IMR-90 (cell line): ENCODE data around the gene MAP2K6. TPM values are rescaled to one million over a fixed set of nuclear protein-coding genes. Genes with fewer than 3 reads are reported as not detected.
A peak's percentile ranks its signal among the peaks of the same experiment; 100 is the strongest.

Experiments used
- ATAC-seq: fragments of 200-7000 bp; cut with Tn5 transposase; 2 replicates; pipeline ENCODE4 v1.9.1; 2020; ENCODE audit warnings: low read depth, mild to moderate bottlenecking, moderate library complexity
- BruUV-seq: library from RNA; stranded (reverse); fragments of 400-500 nt; replicated peaks from 2 replicates; lab custom pipeline; 2021; lab: Mats Ljungman, UMichigan
- CTCF ChIA-PET: fragments of 300-600 bp; formaldehyde crosslinking; extraction: SDS; loops from one replicate; lab custom pipeline; 2021; ENCODE audit warnings: antibody characterized with exemption; lab: Yijun Ruan, JAX
- POLR2A ChIA-PET: fragments of 300-600 bp; sonication (Branson Sonifier 250); formaldehyde crosslinking; loops from one replicate; lab custom pipeline; 2022; ENCODE audit warnings: antibody characterized with exemption; ENCODE audit not compliant: unreplicated experiment; lab: Charles Lee
- DNase-seq: peaks from one replicate; pipeline ENCODE4 v3.0.0; 2013
- H2AFZ ChIP-seq: replicated peaks from 2 replicates; pipeline ENCODE3; 2013; ENCODE audit warnings: low read length, mild to moderate bottlenecking; ENCODE audit not compliant: poor library complexity
- H2AK5ac ChIP-seq: 2 replicates; pipeline ENCODE4 v1.6.1; 2013; ENCODE audit warnings: low read depth, low read length, inconsistent platforms
- H2AK9ac ChIP-seq: replicated peaks from 2 replicates; pipeline ENCODE3; 2013; ENCODE audit warnings: mild to moderate bottlenecking, low read depth, low read length, moderate library complexity; ENCODE audit not compliant: poor library complexity
- H2BK120ac ChIP-seq: 2 replicates; pipeline ENCODE4 v1.6.1; 2013; ENCODE audit warnings: low read depth, low read length, inconsistent platforms
- H2BK15ac ChIP-seq: 3 replicates; pipeline ENCODE4 v1.6.1; 2013; ENCODE audit warnings: low read depth, low read length, inconsistent platforms
- H2BK20ac ChIP-seq: 2 replicates; pipeline ENCODE4 v1.6.1; 2013; ENCODE audit warnings: low read depth, mild to moderate bottlenecking, inconsistent platforms, low read length, moderate library complexity
- H2BK5ac ChIP-seq: 2 replicates; pipeline ENCODE4 v1.6.1; 2013; ENCODE audit warnings: mild to moderate bottlenecking, low read depth, low read length, inconsistent platforms; ENCODE audit not compliant: poor library complexity, severe bottlenecking
- H3K14ac ChIP-seq: replicated peaks from 2 replicates; pipeline ENCODE4 v1.6.1; 2013; ENCODE audit warnings: low read depth, low read length, inconsistent platforms
- H3K18ac ChIP-seq: 2 replicates; pipeline ENCODE4 v1.6.1; 2013; ENCODE audit warnings: low read depth, low read length, control low read depth
- H3K23ac ChIP-seq: 2 replicates; pipeline ENCODE4 v1.6.1; 2013; ENCODE audit warnings: low read depth, low read length, inconsistent platforms
- H3K27ac ChIP-seq: 2 replicates; pipeline ENCODE4 v1.5.1; 2013; ENCODE audit warnings: mild to moderate bottlenecking, control low read depth, low read length; ENCODE audit not compliant: insufficient read depth
- H3K27me3 ChIP-seq: 2 replicates; pipeline ENCODE4 v1.6.1; 2013; ENCODE audit warnings: low read length; ENCODE audit not compliant: control insufficient read depth, insufficient read depth
- H3K36me3 ChIP-seq: 2 replicates; pipeline ENCODE4 v1.6.1; 2013; ENCODE audit warnings: low read length, mixed read lengths; ENCODE audit not compliant: control insufficient read depth, insufficient read depth
- H3K4ac ChIP-seq: 2 replicates; pipeline ENCODE4 v1.6.1; 2013; ENCODE audit warnings: low read depth, low read length, inconsistent platforms
- H3K4me1 ChIP-seq: 2 replicates; pipeline ENCODE4 v1.6.1; 2013; ENCODE audit warnings: low read length, mixed read lengths; ENCODE audit not compliant: control insufficient read depth, insufficient read depth
- H3K4me2 ChIP-seq: 2 replicates; pipeline ENCODE4 v1.6.1; 2013; ENCODE audit warnings: low read depth, mild to moderate bottlenecking, control low read depth, low read length, moderate library complexity
- H3K4me3 ChIP-seq: 2 replicates; pipeline ENCODE4 v1.5.1; 2013; ENCODE audit warnings: low read depth, mild to moderate bottlenecking, control low read depth, low read length, moderate library complexity; ENCODE audit not compliant: insufficient read depth
- H3K56ac ChIP-seq: 2 replicates; pipeline ENCODE4 v1.6.1; 2013; ENCODE audit warnings: low read length, inconsistent platforms; ENCODE audit not compliant: insufficient read depth; ENCODE audit errors: extremely low read depth
- H3K79me1 ChIP-seq, 2 experiments: 2 replicates each; pipeline ENCODE4 v1.6.1; 2013; ENCODE audit warnings: low read length in 2 of 2, inconsistent platforms in 1 of 2, low read depth in 1 of 2
- H3K9ac ChIP-seq: 2 replicates; pipeline ENCODE4 v1.6.1; 2013; ENCODE audit warnings: low read depth, low read length, control low read depth
- H3K9me1 ChIP-seq: 2 replicates; pipeline ENCODE4 v1.6.1; 2013; ENCODE audit warnings: low read length, inconsistent platforms; ENCODE audit not compliant: insufficient read depth
- H3K9me3 ChIP-seq: 2 replicates; pipeline ENCODE4 v1.6.1; 2013; ENCODE audit warnings: low read length; ENCODE audit not compliant: control insufficient read depth, insufficient read depth
- H4K20me1 ChIP-seq: 2 replicates; pipeline ENCODE4 v1.6.1; 2013; ENCODE audit warnings: low read length, inconsistent platforms; ENCODE audit not compliant: insufficient read depth
- H4K5ac ChIP-seq: 2 replicates; pipeline ENCODE4 v1.6.1; 2013; ENCODE audit warnings: mild to moderate bottlenecking, low read depth, low read length, control low read depth
- H4K8ac ChIP-seq, 2 experiments: 2 replicates each; pipeline ENCODE4 v1.6.1; 2013; ENCODE audit warnings: low read depth in 2 of 2, low read length in 2 of 2, control low read depth in 1 of 2, inconsistent platforms in 1 of 2
- H4K91ac ChIP-seq: 2 replicates; pipeline ENCODE4 v1.6.1; 2013; ENCODE audit warnings: low read depth, low read length, inconsistent platforms; ENCODE audit not compliant: insufficient read depth
- BHLHE40 ChIP-seq: fragments of 150-350 bp; IDR thresholded peaks from 2 replicates; pipeline ENCODE4 v1.6.1; 2016; ENCODE audit warnings: mild to moderate bottlenecking, low read depth, low read length
- CEBPB ChIP-seq: IDR thresholded peaks from 2 replicates; pipeline ENCODE4 v1.6.1; 2012; ENCODE audit warnings: low read depth, low read length, improper control_type of control experiment
- CHD1 ChIP-seq: IDR thresholded peaks from 2 replicates; pipeline ENCODE4 v1.6.1; 2012; ENCODE audit warnings: low read depth, low read length, improper control_type of control experiment
- FOS ChIP-seq: fragments of 150-350 bp; IDR thresholded peaks from 2 replicates; pipeline ENCODE4 v1.6.1; 2016; ENCODE audit warnings: low read depth, low read length
- MAFK ChIP-seq: IDR thresholded peaks from 2 replicates; pipeline ENCODE4 v1.6.1; 2012; ENCODE audit warnings: low read depth, low read length, improper control_type of control experiment
- MAZ ChIP-seq: IDR thresholded peaks from 2 replicates; pipeline ENCODE4 v1.6.1; 2012; ENCODE audit warnings: low read depth, mild to moderate bottlenecking, low read length, improper control_type of control experiment, moderate library complexity, borderline replicate concordance
- MXI1 ChIP-seq: IDR thresholded peaks from 2 replicates; pipeline ENCODE4 v1.6.1; 2012; ENCODE audit warnings: low read depth, mild to moderate bottlenecking, low read length, moderate library complexity, borderline replicate concordance
- NFE2L2 ChIP-seq: fragments of 150-350 bp; IDR thresholded peaks from 2 replicates; pipeline ENCODE4 v1.6.1; 2016; ENCODE audit warnings: low read depth, mild to moderate bottlenecking, low read length
- POLR2A ChIP-seq: IDR thresholded peaks from 2 replicates; pipeline ENCODE4 v1.6.1; 2012; ENCODE audit warnings: mild to moderate bottlenecking, low read depth, low read length
- RAD21 ChIP-seq: IDR thresholded peaks from 2 replicates; pipeline ENCODE4 v1.6.1; 2012; ENCODE audit warnings: low read length, improper control_type of control experiment
- RCOR1 ChIP-seq: IDR thresholded peaks from 2 replicates; pipeline ENCODE4 v1.6.1; 2012; ENCODE audit warnings: mild to moderate bottlenecking, low read length, improper control_type of control experiment; ENCODE audit not compliant: insufficient replicate concordance
- RFX5 ChIP-seq: IDR thresholded peaks from 2 replicates; pipeline ENCODE4 v1.8.0; 2012; ENCODE audit warnings: low read depth, mild to moderate bottlenecking, low read length, moderate library complexity
- SMC3 ChIP-seq: fragments of 150-350 bp; IDR thresholded peaks from 2 replicates; pipeline ENCODE4 v1.6.1; 2016; ENCODE audit warnings: low read depth, mild to moderate bottlenecking, antibody characterized with exemption, low read length, moderate library complexity
- WGBS, 2 experiments: methylation state at CpG; one replicate each; pipeline versions ENCODE4 v1.1.5 to v1.1.7; 2013; ENCODE audit warnings: missing lambda C conversion rate in 2 of 2; ENCODE audit not compliant: insufficient read length in 1 of 2; ENCODE audit errors: extremely low coverage in 2 of 2; 5-methylcytosine and 5-hydroxymethylcytosine counted together
- dilution Hi-C: fragments of 300-500 bp; cut with HindIII; formaldehyde crosslinking; loops from one replicate; pipeline ENCODE4 v1.14.3; 2018; ENCODE audit warnings: low sequenced_read_pairs; ENCODE audit not compliant: unreplicated experiment
- in situ Hi-C: fragments of 300-500 bp; cut with MboI; formaldehyde crosslinking; loops from 3 replicates; pipeline ENCODE4 v1.14.3; 2019; ENCODE audit warnings: low sequenced_read_pairs, inconsistent platforms, mixed read lengths
- intact Hi-C: fragments of 100-400 bp; cut with micrococcal nuclease; formaldehyde crosslinking; loops from 2 replicates; pipeline ENCODE4 v1.10.0; 2022
- polyA plus RNA-seq, 3 experiments: library from polyadenylated mRNA; depleted of rRNA; stranded (reverse); fragments of >200 nt; gene quantifications; 2 replicates each; pipeline ENCODE4 v1.2.3, GENCODE V29; 2012; ENCODE audit warnings: low replicate concordance in 1 of 3
- total RNA-seq: library from RNA; depleted of rRNA; stranded (reverse); fragments of >200 nt; gene quantifications from 2 replicates; pipeline ENCODE4 v1.2.3, GENCODE V29; 2012
- TF ChIP-seq, protein P1 (sequence below): fragments of 150-350 bp; IDR thresholded peaks from 2 replicates; pipeline ENCODE4 v1.6.1; 2016; ENCODE audit warnings: low read depth, mild to moderate bottlenecking, low read length, moderate library complexity, borderline replicate concordance
- TF ChIP-seq, protein P2 (sequence below): fragments of 150-350 bp; IDR thresholded peaks from 2 replicates; pipeline ENCODE4 v1.6.1; 2017; ENCODE audit warnings: mild to moderate bottlenecking, antibody characterized with exemption, low read length, low read depth
- TF ChIP-seq, protein P3 (sequence below): conservative IDR thresholded peaks from 2 replicates; pipeline ENCODE4 v1.5.1; 2012; ENCODE audit warnings: mild to moderate bottlenecking, low read depth, low read length, improper control_type of control experiment

MAP2K6 gene
- total and polyA plus RNA-seq, 2 of the 4 experiments (the other 2 are of a cell fraction): 2.4 to 5.7 TPM

DNA sequence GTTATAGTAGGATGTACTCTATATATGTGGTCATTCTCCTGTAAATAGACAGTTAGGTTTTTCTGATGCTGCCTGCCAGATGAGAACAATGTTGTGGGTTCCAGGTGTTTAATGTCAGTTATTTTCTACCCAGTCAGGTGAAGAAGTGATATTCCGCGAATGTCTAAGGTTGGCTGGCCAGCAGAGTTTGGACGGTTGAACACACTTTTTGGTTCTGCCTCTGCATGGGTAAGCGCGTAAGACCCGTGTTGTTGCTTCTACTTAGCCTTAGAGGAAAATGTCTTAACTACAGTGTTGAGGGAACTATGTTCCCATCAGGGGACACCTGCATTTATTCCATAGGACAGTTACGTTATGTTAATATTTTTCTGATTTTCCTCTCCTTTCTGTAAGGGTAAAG is 162.6 kb downstream of the MAP2K6 start:
- Histone ChIP-seq H4K8ac (no peak overlapping the region; a peak in 1 of 4 replicates), H3K56ac (no peak overlapping the region), H2AFZ (no peak overlapping the region), H3K23ac (no peak overlapping the region), H3K79me1 (no peaks in the 10 kb centered on the region), H2BK120ac (peak overlapping the region; percentile 25; the same call in 1 of the 2 replicates), H2BK20ac (no peak overlapping the region), H3K9ac (no peak overlapping the region), H4K5ac (peak overlapping the region; percentile 20; the same call in 1 of the 2 replicates), H4K91ac (no peak overlapping the region), H3K36me3 (no peaks in the 10 kb centered on the region), H3K27ac (no peak overlapping the region), H2BK5ac (no peak overlapping the region), H3K18ac (peak overlapping the region; percentile 49; the same call in 1 of the 2 replicates), H3K4me2 (no peak overlapping the region), H3K4me1 (peaks cover 17% of the 10 kb centered on the region), H3K9me3 (no peaks in the 10 kb centered on the region), H2BK15ac (peak overlapping the region; percentile 9; the same call in 1 of the 3 replicates), H4K20me1 (no peaks in the 10 kb centered on the region), H3K27me3 (no peaks in the 10 kb centered on the region), H3K4me3 (no peak overlapping the region), H3K9me1 (peaks cover 7% of the 10 kb centered on the region), H2AK9ac (no peak overlapping the region), H2AK5ac (0 out of 2 replicates have a peak overlapping the region, but pooled peaks have one; percentile 49), H3K4ac (no peak overlapping the region), H3K14ac (no peak overlapping the region)
- ATAC-seq: no peak
- ChIA-PET CTCF (no interaction called here), POLR2A (no interaction called here)
- intact Hi-C loops: loop anchor here (10.0 kb wide), 1 partner anchor 78 kb away; no protein-coding TSS in a partner anchor
- WGBS, 2 experiments: 100% methylated on average over 2 of the region's 7 CpGs; no CpG with 5 or more reads in 1 of the 2 experiments
- in situ Hi-C loops: no loop called here
- dilution Hi-C loops: no loop called here
- DNase-seq: no peak
- no peak for TF ChIP-seq RCOR1
- TF ChIP-seq MXI1: no peak
- no peak for TF ChIP-seq CHD1
- TF ChIP-seq RAD21: no peak
- TF ChIP-seq NFE2L2: no peak
- TF ChIP-seq SMC3: no peak
- no peak for TF ChIP-seq FOS
- TF ChIP-seq POLR2A: no peak
- no peak for TF ChIP-seq CEBPB
- no peak for TF ChIP-seq MAFK
- TF ChIP-seq, protein P1, sequence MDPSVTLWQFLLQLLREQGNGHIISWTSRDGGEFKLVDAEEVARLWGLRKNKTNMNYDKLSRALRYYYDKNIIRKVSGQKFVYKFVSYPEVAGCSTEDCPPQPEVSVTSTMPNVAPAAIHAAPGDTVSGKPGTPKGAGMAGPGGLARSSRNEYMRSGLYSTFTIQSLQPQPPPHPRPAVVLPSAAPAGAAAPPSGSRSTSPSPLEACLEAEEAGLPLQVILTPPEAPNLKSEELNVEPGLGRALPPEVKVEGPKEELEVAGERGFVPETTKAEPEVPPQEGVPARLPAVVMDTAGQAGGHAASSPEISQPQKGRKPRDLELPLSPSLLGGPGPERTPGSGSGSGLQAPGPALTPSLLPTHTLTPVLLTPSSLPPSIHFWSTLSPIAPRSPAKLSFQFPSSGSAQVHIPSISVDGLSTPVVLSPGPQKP: no peak
- TF ChIP-seq, protein P2, sequence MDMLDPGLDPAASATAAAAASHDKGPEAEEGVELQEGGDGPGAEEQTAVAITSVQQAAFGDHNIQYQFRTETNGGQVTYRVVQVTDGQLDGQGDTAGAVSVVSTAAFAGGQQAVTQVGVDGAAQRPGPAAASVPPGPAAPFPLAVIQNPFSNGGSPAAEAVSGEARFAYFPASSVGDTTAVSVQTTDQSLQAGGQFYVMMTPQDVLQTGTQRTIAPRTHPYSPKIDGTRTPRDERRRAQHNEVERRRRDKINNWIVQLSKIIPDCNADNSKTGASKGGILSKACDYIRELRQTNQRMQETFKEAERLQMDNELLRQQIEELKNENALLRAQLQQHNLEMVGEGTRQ: no peak
- TF ChIP-seq BHLHE40: no peak
- TF ChIP-seq, protein P3, sequence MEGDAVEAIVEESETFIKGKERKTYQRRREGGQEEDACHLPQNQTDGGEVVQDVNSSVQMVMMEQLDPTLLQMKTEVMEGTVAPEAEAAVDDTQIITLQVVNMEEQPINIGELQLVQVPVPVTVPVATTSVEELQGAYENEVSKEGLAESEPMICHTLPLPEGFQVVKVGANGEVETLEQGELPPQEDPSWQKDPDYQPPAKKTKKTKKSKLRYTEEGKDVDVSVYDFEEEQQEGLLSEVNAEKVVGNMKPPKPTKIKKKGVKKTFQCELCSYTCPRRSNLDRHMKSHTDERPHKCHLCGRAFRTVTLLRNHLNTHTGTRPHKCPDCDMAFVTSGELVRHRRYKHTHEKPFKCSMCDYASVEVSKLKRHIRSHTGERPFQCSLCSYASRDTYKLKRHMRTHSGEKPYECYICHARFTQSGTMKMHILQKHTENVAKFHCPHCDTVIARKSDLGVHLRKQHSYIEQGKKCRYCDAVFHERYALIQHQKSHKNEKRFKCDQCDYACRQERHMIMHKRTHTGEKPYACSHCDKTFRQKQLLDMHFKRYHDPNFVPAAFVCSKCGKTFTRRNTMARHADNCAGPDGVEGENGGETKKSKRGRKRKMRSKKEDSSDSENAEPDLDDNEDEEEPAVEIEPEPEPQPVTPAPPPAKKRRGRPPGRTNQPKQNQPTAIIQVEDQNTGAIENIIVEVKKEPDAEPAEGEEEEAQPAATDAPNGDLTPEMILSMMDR: no peak
- no peak for TF ChIP-seq MAZ
- no peak for TF ChIP-seq RFX5
- BruUV-seq: no TSS peak
